Transverse colon (tissue), 4 donors: ENCODE results near the gene LY86.

ENCODE experiments used
- CTCF ChIP-seq, 5 experiments: fragments of 200-600 bp in 3 of 5; fragments of 450-650 bp in 2 of 5; sonication (generic) in 3 of 5; IDR thresholded peaks; 1 replicate in 2 of 5; 2 replicates in 3 of 5; pipeline ENCODE4 v1.5.1; 2016 to 2017; ENCODE audit warnings: antibody characterized with exemption in 5 of 5, inconsistent platforms in 3 of 5, mild to moderate bottlenecking in 2 of 5, moderate library complexity in 1 of 5
- POLR2A ChIP-seq: fragments of 450-650 bp; IDR thresholded peaks from one replicate; pipeline ENCODE4 v1.6.1; 2016; ENCODE audit warnings: antibody characterized with exemption, mild to moderate bottlenecking, moderate library complexity
- POLR2AphosphoS5 ChIP-seq, 3 donors: sonication (generic); formaldehyde crosslinking; IDR thresholded peaks; one replicate each; pipeline ENCODE4 v1.6.1; 2016; ENCODE audit warnings: antibody characterized with exemption in 3 of 3

- TF ChIP-seq CTCF (IDR thresholded peaks at IDR 0.05) (no peak), POLR2A (no peak), POLR2AphosphoS5 (IDR thresholded peaks at IDR 0.05) (no peak)
Measured at GRCh38 chr6:6697620-6698019, 109.1 kb downstream of the LY86 start.
